HK-2 (cell line): ENCODE data around the gene BIN1.
A peak's percentile ranks its signal among the peaks of the same experiment; 100 is the strongest.

Experiments
- DNase-seq: peaks from one replicate; pipeline ENCODE4 v3.0.0-alpha.2; 2018; ENCODE audit not compliant: unreplicated experiment

The BIN1 gene

DNA sequence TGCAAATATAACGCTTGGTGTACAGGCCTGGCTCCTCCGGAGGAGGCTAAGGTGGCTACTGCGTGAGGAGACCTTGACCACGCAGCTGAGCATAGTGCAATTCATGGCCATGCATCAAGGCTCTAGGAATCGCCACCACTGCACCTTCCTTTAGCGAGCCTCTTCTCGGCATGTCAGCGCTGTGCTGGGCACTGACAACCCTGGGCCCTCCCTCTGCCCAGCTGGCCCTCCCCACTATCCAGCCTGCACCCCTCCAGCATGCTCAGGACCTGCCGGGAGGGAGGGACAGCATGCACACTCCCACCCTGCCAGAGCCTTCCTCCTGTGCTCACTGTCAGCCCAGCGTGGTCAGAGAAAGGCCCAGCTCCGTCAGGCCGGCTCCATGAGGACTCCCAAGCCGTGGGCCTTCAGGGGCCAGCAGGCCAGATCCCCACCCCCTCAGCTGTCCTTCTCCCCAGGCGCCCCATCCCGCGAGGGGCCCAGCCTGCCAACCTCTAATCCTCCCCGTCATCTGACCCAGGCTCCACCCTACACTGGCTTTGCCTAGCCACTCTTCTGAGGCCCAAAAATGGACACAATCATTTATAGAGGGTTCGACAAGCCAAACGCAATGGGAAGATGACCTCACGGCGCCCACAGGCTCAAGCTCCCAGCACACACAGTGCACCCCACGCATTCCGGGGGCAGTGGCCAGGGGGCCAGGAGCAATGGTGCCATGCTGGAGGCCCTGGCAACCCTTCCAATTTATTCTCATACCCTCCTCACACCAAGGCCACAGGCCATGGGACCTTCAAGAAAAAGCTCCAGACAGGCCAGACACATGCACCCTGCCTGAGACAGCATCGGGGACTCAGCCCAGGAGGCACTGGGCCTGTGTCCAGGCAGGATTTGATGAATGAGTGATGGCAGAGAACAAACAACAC, 3.5 kb downstream of the BIN1 start:
- DNase-seq: no peak

DNA sequence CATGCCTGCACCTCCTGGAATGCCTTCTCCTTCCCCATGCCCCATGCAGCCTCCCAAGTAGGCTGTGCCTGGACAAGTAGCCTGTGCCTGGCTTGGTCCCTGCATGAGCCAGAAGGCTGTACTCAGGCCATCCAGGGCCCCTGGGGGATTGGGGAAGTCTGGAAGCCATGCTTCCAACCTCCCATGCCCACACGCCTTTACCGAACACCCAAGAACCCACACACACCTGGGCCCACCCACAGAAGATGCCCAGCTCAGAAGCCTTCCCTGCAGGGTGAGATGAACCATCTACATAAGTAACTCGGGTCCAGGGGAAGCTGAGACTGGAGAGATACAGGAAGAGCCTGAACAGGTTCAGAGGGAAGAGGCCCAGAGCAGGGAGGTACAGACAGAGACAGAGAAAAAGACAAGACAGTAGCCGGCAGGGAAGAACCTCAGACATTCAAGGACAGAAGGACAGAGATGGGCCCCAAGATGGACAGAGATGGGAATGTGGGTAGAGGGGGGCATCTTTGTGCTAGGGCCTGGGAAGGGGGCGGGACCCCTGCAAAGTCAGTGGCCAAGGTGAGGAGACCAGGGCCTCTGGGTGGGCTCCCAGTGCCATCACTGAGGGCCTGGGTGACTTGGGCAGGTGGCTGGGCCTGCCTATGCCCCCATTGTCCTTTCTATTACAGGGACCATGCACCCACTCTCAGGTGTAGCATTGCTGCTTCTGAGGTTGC, 4.3 kb downstream of the BIN1 start:
- DNase-seq: no peak

DNA sequence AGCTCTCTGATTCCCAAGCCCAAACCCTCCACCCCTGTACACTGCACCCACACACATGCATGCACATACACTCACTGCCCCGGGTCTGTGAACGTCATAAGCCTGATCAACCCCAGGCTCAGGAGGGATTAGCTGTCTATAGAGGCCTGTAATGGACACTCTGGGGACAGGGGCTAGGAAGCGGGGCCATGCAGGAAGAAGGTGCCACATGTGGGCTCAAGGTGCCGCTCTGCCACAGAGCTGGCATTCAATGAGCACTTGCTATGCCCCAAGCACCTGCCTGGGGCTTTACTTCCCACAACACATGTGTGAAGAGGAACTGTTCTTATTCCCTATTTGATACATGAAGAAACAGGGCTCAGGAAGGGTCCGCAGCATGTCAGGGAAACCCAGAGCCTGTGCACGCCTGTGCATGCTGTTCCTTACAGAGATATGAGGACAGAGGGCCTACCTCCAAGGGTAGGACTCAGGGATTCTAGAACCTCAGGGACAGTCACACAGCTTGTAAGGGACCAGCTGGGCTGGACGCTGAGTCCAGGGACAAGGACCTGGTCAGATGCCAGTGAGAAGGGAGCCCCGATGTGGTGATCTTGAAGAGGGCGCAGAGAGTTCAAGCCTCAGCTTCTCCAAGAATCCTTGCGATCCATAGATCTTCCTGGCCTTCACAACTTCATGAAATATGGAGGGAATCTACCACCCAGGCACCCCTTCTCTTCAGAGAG, 5.0 kb downstream of the BIN1 start:
- no peak for DNase-seq

DNA sequence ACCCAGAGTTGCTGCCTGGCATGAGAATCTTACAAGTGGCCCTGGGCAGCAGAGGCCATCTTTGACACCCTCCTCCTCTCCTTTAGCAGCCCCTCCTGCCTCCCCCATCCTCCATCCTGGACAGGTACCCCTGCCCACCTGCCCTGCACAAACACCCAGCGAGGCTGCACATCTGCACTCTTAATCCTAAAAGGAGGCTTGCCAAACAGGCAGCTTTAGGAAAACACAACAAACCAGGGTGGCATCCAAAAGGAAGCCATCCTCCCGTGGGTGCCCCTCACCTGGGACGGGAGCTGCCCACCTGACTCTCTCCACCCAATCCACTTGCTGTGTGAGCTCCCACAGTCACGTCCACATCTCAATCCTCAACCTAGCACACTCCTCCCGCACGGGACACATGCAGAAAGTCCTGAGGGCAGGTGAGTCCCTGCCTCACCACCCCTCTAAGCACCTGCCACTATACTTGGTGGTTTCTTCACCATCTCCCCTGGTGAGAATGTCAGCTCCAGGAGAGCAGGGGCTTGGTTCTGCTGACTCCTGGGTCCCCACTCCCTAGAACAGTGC, 5.8 kb downstream of the BIN1 start:
- DNase-seq: no peak

DNA sequence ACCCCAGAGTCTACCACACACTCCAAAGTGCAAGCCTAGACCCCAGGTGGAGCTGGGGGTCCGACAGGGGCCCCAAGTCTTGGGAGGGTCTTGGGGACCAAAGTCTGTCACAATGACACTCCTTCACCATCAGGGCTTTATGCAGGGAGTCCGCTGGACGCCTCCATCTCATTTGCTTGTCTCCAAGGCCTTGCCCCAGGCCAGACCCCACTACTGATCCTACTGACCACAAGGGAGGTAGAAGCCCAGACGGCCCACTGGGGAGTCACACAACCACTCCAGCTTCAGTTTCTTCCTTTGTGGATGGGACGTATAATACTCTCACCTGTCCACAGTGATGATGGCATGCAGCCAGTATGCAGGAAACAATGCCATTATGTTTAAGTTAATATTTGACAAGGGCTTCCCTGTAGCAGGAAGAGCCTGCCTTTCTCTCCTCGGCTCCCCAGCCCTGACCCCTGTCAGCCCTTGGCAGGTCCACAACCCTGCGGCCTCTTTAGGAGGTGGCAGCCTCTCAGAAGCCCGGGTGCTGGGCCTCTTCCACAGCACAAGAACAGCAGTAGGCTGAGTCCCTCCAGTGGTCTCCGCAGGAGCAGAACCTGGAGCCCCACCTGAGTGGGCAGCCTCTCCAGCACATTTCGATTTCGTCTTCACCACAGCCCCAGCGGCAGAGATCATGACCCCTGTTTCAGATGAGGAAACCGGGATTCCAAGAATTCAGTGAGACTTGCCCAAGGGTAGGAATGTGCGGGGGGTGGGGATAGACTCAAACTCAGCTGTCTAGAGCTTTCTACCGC, 6.5 kb downstream of the BIN1 start:
- peak; percentile 74 for DNase-seq

DNA sequence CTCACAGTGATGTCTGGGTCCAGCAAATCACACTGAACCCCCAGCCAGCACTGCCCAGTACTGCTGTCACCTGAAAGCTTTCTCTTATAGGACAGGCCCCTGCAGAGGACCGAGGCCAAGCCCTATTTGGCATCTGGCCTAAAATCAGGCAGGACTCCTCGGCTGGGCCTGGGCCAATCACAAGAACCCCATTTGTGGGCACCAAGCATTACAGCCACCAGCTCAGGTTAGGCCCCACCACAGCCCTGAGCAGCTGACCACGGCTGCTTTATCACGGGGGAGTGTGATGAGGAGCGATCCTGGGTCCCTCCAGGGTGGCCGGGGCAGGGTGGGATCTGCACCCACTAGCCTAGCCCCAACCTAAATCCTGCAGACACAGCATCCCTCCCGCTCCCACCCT, 8.2 kb downstream of the BIN1 start:
- DNase-seq: no peak

DNA sequence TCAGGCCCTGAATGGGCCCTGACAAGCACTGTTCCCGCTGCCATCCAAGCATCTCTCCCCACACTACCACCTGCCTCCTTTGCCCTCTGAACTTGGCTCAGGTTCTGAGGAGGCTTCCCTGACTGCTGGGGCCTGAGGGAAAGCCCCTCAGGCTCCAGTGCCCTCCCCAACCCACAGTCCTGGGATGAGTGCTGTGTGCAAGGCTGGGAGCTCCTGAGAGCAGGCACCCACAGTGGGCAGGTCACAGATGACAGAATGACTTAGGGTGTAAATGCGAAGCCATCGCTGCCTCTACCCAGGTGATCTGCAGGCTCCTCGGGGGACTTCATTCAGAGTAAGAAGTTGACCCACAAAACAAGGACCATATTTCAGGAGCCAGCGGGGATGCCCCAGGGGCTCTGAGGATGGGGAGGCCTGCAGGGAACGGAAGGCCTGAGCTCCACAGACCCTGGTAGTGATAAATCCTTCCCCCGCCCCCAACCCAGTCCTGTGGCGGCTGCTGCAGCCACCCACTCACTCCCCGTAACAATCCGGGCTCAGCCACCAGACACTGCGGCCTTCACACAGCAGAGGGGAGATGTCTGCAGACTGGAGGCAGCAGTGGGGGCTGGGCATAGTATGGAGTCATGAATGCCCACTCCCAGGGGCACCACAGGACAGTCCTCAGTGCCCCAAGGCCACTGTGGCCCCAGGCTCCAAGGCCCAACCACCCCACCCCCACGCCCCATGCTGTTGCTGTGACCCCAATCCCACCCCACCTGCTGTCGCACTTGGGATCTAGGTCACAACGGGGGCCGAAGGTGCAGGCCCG, 8.9 kb downstream of the BIN1 start:
- DNase-seq: no peak

DNA sequence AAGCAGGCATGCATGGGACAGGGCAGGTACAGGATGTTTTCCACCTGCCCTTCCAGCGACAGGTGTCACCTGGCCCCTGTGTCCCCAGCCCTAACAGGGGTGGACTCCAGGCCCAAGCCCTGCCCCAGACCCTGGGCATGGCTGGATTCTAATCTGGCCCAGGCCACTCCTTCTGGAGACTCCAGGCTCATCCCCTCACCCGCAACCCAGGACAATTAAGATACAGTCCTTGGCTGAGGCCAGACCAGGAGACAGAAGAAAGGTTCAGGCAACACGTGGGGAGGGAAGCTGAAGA, 9.5 kb downstream of the BIN1 start:
- no peak for DNase-seq

DNA sequence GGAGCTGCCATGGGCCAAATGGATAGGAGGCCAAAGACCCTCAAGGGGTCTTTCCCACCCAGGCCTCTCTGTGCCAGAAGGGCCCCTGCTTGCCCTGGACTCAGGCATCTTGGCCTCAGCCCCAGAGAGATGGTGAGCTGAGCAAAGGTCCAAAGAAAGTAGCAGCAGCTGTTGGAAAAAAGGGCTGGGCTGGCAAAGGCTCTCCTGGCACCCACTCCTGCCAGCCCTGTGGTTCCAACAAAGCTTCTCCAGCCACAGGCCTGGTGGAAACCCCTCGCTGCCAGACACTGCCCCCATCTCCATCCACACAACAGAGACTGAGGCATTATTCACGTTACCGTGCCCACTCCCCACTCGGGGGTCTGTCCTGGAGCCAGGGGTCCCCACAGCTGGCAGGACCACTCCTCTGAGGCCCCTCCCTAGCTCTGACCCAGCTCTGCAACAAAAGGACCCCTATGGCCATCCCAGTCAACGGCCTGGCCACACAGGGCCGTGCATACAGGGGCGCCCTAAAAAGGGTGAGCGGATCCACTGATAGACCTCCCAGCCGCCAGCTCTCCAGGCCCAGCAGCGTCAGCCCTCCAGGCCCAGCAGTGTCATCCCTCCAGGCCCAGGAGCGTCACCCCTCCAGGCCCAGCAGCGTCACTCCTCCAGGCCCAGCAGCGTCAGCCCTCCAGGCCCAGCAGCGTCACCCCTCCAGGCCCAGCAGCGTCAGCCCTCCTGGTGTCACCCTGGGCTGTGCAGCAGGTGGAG, 10.1 kb downstream of the BIN1 start:
- no peak for DNase-seq

DNA sequence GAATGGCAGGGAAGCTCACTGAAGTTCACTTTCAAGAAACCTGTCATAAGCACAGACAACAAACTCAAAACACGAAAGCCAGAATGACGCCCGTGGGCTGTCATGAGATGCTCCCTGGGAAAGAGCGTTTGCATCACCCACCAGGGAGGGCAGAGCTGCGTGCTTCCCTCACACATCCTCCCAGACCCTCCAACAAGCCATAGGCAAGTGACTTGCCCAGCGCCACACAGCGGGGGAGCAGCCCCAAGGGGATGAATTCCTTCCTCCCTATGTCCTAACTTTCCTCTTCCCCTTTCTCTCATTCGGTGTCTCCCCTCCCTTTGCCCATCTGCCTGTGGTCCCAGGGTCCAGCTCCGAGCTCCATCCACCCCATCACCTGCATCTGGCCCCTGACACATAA, 10.7 kb downstream of the BIN1 start:
- DNase-seq: no peak

DNA sequence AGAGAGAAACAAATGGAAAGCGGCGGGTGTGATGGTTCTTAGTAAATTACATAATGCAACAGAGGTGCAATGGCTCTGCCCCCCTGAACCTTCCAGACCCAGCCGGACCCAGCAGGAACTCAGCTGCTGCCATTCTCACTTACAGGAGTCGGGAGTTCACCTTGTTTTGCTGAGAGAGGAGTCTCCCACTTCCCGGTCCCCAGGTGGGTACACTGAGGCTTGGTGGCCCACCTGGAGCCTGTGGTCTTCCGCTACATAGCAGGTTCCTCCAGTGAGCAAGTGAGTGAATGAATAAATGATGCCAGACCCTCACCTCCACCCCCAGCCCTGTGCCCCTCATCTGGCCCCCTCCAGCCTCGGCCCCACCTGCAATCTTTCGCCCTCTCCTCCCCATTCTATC, 11.2 kb downstream of the BIN1 start:
- no peak for DNase-seq

DNA sequence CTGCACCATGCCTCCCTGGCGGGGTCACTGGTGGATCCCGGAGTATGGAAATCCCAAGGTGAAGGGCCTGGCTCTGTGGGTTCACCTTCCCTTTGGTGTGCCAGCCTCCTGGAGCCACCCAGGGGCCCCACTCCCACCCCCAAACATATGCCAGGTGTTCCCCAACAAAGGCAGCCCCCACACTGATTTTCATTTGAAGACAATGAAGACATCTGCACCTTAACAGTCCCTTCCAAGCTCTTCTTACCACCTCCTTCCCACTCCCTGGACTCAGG, 11.7 kb downstream of the BIN1 start:
- no peak for DNase-seq

DNA sequence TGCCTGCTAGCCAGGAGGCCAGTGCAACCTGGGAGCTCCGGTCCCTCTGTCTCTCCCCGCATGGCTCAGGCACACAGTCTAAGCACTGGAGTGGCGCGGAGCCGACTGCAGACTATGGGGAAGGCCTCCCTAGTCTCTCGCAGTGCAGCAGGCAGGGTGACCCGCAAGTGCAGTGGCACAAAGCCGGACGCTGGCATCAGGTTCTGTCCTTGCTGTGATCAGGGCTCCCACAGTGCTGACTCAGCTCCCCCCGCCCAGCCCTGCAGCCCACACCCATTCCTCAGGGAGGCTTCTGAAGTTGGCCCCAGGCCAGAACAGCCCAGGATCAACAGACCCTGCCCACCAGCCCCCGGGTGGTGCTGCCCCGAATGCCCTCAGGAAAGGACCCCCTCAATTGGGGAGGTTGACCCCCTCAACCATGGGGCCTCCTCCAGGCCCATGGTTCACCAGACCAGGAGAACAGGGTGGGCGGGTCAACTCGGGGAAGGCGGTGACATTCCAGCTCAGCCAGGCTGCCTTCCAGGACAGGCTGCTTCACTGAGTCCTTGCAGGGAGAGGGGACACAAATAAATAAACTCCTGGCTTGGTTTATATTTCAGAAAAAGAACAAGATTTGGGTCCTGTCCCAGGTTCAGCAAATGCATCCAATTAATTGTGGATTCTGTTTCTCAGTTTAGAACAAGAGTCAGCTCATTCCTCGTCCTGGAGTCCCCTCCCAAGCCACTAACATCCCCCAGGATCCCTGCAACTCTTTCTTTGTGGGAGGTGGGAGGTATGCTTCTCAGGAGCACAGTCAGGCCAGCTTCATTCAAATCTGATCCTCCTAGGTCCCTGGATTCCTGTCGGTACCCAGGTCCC, 12.2 kb downstream of the BIN1 start:
- DNase-seq: no peak

DNA sequence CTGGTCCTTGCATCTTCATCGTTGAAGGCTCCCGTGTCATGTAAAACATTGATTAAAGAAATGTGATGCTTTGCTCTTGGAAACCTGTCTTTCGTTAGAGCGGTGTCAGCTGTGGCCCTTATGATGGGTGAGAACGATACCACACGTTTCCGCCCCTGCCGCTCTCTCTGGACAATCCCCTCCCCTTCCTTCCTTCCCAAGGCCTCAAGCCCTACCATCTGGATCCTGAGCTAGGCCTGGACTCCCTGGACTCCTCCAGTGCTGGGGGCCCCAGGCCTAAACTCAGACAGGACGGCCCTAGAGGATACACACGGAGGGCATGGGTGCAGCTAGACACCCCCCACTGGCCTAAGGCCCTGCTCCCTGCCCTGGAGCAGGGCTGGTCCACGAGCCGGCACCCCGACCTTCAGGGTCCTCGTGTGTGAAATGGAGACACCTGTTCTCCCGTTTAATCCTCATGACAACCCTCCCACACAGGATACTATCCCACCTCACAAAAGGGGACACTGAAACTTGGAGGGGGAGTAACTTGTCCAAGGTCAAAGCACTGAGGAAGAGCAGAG, 13.2 kb downstream of the BIN1 start:
- DNase-seq: no peak

DNA sequence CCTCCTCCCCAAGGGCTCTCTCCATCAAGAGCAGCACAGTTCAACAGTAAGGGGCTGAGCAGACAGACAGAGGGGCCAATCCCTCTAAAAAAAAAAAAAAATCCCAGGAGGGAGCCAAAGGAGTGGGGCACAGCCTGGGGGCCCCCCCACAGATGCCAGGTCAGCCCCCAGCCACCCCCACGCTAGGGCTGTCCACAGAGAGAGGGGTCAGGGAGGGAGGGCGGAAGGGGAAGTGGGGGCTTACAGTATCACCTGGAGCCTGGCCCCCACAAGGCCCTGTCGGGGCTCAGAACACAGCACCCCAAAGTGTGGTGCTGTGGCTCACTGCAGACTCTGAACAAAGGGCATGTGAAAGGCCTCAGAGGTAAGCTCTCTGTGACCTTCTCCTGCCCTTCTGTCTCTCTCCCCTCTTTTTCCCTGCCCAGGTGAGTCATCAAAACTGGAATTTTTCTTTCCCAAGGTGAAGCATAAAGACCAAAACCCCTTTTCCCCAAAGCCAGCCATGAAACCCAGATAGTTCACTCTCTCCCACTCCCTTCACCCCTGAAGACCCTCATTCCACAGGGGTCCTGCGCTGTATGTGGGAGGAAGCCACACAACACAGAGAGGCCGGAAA, 13.9 kb downstream of the BIN1 start:
- no peak for DNase-seq

DNA sequence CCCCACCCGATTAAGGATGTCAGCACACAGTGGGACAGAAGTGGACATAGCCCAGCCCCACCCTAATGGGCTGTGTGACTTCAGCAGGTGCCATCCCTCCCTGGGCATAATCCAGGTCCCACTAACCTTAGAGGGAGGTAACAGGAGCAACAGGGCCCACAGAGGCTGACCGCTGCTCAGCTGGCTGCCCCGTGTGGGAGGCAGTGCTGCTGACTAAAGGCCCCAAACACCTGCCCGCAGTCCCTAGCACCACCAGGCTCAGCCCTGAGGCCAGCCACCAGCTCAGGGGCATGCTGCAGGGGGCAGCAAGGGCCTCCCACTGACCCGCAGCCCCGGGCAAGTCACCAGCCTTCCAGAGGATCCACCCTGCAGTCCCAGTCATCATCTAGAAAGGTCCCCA, 14.6 kb downstream of the BIN1 start:
- DNase-seq: no peak

DNA sequence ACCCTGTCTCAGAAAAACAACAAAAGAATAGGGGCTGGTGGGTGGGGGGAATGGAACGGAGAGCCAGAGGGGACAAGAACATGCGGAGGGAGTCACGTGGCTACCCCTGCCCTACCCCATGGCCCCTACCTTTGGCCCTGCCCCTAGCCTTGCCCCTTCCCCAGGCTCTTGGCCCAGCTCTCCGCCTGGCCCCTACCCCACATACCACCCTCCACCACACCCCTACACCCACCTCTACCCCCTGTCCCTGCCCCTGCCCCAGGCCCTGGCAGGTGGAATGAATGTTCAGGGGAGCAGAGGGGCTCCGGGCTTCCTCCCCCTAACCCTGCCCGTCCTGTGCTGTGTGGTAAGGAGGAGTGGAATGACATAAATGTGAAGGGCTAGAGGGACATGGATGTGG, 15.1 kb downstream of the BIN1 start:
- no peak for DNase-seq

DNA sequence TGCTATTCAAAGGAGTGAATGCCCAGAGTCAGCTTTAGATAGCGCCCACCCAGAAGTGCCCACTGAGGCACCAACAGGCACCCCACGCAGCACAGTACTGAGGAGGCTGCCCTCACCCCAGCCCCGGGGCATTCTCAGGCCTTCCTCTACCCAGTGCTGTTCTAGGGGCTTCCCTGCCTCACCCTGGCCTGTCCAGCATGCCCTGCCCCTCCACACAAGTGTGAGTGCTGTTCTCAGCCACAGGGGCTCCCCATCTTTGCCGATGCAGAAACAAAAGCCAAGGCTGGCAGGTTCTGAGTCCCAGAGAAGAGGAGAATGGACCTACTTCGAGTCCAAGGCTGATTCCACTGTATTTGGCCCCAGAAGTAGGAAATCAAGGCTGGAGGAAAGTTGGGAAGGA, 15.8 kb downstream of the BIN1 start:
- DNase-seq: no peak
